Large intestine (tissue), 3 donors: ENCODE measurements around the gene RNF114. TPM values are rescaled to one million over a fixed set of nuclear protein-coding genes. Genes with fewer than 3 reads are reported as not detected.

ENCODE experiments used
- DNase-seq, 2 donors: peaks; one replicate each; pipeline versions ENCODE4 v3.0.0 to v3.0.0-alpha.2; 2013
- H3K27ac ChIP-seq: one replicate; pipeline ENCODE4 v1.5.1; 2013; ENCODE audit warnings: low read length
- H3K27me3 ChIP-seq: 2 replicates; pipeline ENCODE4 v1.6.1; 2013; ENCODE audit warnings: low read length; ENCODE audit not compliant: control insufficient read depth, insufficient read depth
- H3K36me3 ChIP-seq: 2 replicates; pipeline ENCODE4 v1.6.1; 2013; ENCODE audit warnings: low read length; ENCODE audit not compliant: control insufficient read depth, insufficient read depth
- H3K4me1 ChIP-seq: one replicate; pipeline ENCODE4 v1.6.1; 2013; ENCODE audit warnings: low read length; ENCODE audit not compliant: control insufficient read depth, insufficient read depth
- H3K4me3 ChIP-seq: one replicate; pipeline ENCODE4 v1.5.1; 2013; ENCODE audit warnings: low read length
- H3K9me3 ChIP-seq: one replicate; pipeline ENCODE4 v1.6.1; 2013; ENCODE audit warnings: mild to moderate bottlenecking, low read depth, low read length, moderate library complexity; ENCODE audit not compliant: control insufficient read depth
- WGBS: methylation state at CpG from one replicate; pipeline ENCODE4 v1.1.5; 2013; ENCODE audit warnings: low lambda C conversion rate; ENCODE audit not compliant: insufficient coverage; 5-methylcytosine and 5-hydroxymethylcytosine counted together
- polyA plus RNA-seq: library from polyadenylated mRNA; unstranded; fragments of 120-200 nt; gene quantifications from one replicate; pipeline ENCODE4 v1.2.1, GENCODE V29; 2013

RNF114 gene
- polyA plus RNA-seq, 1 donor: 125 TPM

GRCh38 chr20:49979030-49979832, 43.0 kb downstream of the RNF114 start:
- peak overlapping the region; percentile 28 for H3K4me3 ChIP-seq
- no peak overlapping the region for H3K27ac ChIP-seq
- H3K27me3 ChIP-seq: no peaks in the 10 kb centered on the region
- peaks cover 55% of the 10 kb centered on the region for H3K4me1 ChIP-seq
- DNase-seq: peak; percentile 67 to 73
- H3K9me3 ChIP-seq: no peaks in the 10 kb centered on the region
- H3K36me3 ChIP-seq: no peaks in the 10 kb centered on the region
- 100% methylated on average over 2 of the region's 37 CpGs for WGBS

- no peaks in the 10 kb centered on the region for H3K36me3 ChIP-seq
- H3K27ac ChIP-seq: no peak overlapping the region
- DNase-seq: no peak
- peaks cover 60% of the 10 kb centered on the region for H3K4me1 ChIP-seq
- no peaks in the 10 kb centered on the region for H3K27me3 ChIP-seq
- H3K4me3 ChIP-seq: no peak overlapping the region
- WGBS: 100% methylated on average over 1 of the region's 11 CpGs
- H3K9me3 ChIP-seq: no peaks in the 10 kb centered on the region
Observed at GRCh38 chr20:49980140-49981008, 44.2 kb downstream of the RNF114 start.

GRCh38 chr20:49981218-49982071, 45.2 kb downstream of the RNF114 start:
- H3K36me3 ChIP-seq: no peaks in the 10 kb centered on the region
- no peaks in the 10 kb centered on the region for H3K27me3 ChIP-seq
- no peak overlapping the region for H3K27ac ChIP-seq
- H3K9me3 ChIP-seq: no peaks in the 10 kb centered on the region
- peaks cover 57% of the 10 kb centered on the region for H3K4me1 ChIP-seq
- whole genome bisulfite sequencing: 80% methylated on average over 1 of the region's 23 CpGs
- peak in 1 of 2 donors; percentile 55 for DNase-seq
- H3K4me3 ChIP-seq: no peak overlapping the region

- no peak overlapping the region for H3K27ac ChIP-seq
- H3K4me3 ChIP-seq: peak overlapping the region; percentile 29
- H3K9me3 ChIP-seq: no peaks in the 10 kb centered on the region
- no peaks in the 10 kb centered on the region for H3K27me3 ChIP-seq
- no peaks in the 10 kb centered on the region for H3K36me3 ChIP-seq
- no peak for DNase-seq
- peaks cover 54% of the 10 kb centered on the region for H3K4me1 ChIP-seq
- WGBS: no CpG with 5 or more reads among the region's 12 CpGs
Observed at GRCh38 chr20:49982072-49982345, 45.8 kb downstream of the RNF114 start.

GRCh38 chr20:49982346-49983122, 46.3 kb downstream of the RNF114 start, which contains the start of gene SNAI1:
Gene SNAI1 (plus strand): TSS chr20:49982980. CDS start chr20:49983060, 80 bp downstream.
- Histone ChIP-seq H3K36me3 (peaks cover under 1% of the 10 kb centered on the region), H3K4me1 (peaks cover 52% of the 10 kb centered on the region), H3K27ac (peak within 1 kb of the TSS; percentile 33), H3K4me3 (peak within 1 kb of the TSS; percentile 71), H3K27me3 (no peaks in the 10 kb centered on the region), H3K9me3 (no peaks in the 10 kb centered on the region)
- WGBS: no CpG with 5 or more reads among the region's 90 CpGs
- peak; percentile 87 to 90 for DNase-seq

GRCh38 chr20:49983123-49983847, 47.1 kb downstream of the RNF114 start:
- peak overlapping the region; percentile 33 for H3K27ac ChIP-seq
- no CpG with 5 or more reads among the region's 24 CpGs for WGBS

GRCh38 chr20:49983848-49984408, 47.7 kb downstream of the RNF114 start:
- H3K4me3 ChIP-seq: peak overlapping the region; percentile 71
- H3K36me3 ChIP-seq: peaks cover 11% of the 10 kb centered on the region
- peak in 1 of 2 donors; percentile 18 for DNase-seq
- no peaks in the 10 kb centered on the region for H3K27me3 ChIP-seq
- H3K4me1 ChIP-seq: peaks cover 45% of the 10 kb centered on the region
- H3K9me3 ChIP-seq: no peaks in the 10 kb centered on the region
- WGBS: no CpG with 5 or more reads among the region's 18 CpGs
- no peak overlapping the region for H3K27ac ChIP-seq

More at GRCh38 chr20:49983123-49983847, 47.1 kb downstream of the RNF114 start:
- no peaks in the 10 kb centered on the region for H3K27me3 ChIP-seq
- H3K4me3 ChIP-seq: peak overlapping the region; percentile 71
- peaks cover 47% of the 10 kb centered on the region for H3K4me1 ChIP-seq
- H3K9me3 ChIP-seq: no peaks in the 10 kb centered on the region
- peaks cover 8% of the 10 kb centered on the region for H3K36me3 ChIP-seq
- DNase-seq: peak in 1 of 2 donors; percentile 49

- Histone ChIP-seq H3K36me3 (peaks cover 11% of the 10 kb centered on the region), H3K9me3 (no peaks in the 10 kb centered on the region), H3K4me1 (peaks cover 47% of the 10 kb centered on the region), H3K27ac (no peak overlapping the region), H3K4me3 (peak overlapping the region; percentile 71), H3K27me3 (no peaks in the 10 kb centered on the region)
- whole genome bisulfite sequencing: no CpG with 5 or more reads among the region's 13 CpGs
- no peak for DNase-seq
Observed at GRCh38 chr20:49984426-49985153, 48.4 kb downstream of the RNF114 start.
